ENCODE data around the gene MAPK6. TPM values are rescaled to one million over a fixed set of nuclear protein-coding genes. Genes with fewer than 3 reads are reported as not detected.

The MAPK6 gene
- polyA plus RNA-seq, 1 experiment: 74.3 TPM

DNA sequence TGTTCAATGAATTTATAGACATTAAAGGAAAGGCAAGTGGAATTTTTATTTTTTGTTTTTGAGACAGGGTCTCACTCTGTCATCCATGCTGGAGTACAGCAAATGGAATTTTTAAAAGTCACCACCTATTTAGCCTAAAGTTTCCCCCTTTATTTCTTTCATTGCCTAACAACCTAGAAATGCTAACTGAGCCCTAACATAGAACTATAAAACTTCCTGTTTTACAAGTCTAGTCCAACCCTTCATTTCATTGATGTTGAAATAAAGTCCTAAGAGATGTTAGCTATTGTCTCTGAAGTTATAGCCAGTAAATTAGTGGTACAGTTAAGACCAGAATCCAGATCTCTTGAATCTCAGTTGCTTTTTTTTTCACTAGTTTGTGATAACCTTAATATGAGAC is 39.0 kb downstream of the MAPK6 start:
- TF ChIP-seq, protein P1, sequence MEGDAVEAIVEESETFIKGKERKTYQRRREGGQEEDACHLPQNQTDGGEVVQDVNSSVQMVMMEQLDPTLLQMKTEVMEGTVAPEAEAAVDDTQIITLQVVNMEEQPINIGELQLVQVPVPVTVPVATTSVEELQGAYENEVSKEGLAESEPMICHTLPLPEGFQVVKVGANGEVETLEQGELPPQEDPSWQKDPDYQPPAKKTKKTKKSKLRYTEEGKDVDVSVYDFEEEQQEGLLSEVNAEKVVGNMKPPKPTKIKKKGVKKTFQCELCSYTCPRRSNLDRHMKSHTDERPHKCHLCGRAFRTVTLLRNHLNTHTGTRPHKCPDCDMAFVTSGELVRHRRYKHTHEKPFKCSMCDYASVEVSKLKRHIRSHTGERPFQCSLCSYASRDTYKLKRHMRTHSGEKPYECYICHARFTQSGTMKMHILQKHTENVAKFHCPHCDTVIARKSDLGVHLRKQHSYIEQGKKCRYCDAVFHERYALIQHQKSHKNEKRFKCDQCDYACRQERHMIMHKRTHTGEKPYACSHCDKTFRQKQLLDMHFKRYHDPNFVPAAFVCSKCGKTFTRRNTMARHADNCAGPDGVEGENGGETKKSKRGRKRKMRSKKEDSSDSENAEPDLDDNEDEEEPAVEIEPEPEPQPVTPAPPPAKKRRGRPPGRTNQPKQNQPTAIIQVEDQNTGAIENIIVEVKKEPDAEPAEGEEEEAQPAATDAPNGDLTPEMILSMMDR (IDR thresholded peaks at IDR 0.05; ENCODE audit: low read depth, low read length): no peak
- Histone ChIP-seq H3K4me3 (ENCODE audit: low read depth, low read length) (no peak overlapping the region), H3K9me3 (ENCODE audit: control insufficient read depth, insufficient read depth, low read length) (no peaks in the 10 kb centered on the region), H3K27ac (ENCODE audit: low read depth, low read length) (no peak overlapping the region), H3K27me3 (ENCODE audit: control insufficient read depth, insufficient read depth, low read length) (no peaks in the 10 kb centered on the region)
- no peak for DNase-seq (ENCODE audit: low read depth, low spot score)
- ChIA-PET CTCF (no interaction called here), POLR2A (no interaction called here)

DNA sequence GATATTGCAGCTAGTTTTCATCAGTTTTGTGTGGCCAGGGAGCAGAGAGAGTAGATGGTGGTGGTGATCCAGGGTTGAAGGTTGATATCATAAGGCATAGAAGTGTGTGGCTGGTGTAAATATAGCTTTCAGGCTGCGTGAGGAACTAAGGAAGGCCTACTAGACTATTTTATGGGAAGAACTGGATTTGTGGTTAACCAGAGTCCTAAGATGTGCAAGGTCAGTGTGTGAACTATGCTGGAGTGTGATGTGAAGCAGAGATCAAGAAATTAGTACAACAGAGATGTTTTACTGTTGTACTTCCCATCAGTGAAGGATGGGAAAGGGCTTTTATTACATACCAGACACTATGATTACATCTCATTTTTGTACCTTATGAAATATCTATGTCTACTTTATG is 41.5 kb downstream of the MAPK6 start:
- H3K4me3 ChIP-seq (ENCODE audit: low read depth, low read length): no peak overlapping the region
- ChIA-PET POLR2A (no interaction called here), CTCF (interaction anchor here (0.6 kb wide), 1 partner anchor 13 kb away, joined by 4 read pairs; no protein-coding TSS in a partner anchor)
- TF ChIP-seq, protein P1 (IDR thresholded peaks at IDR 0.05; ENCODE audit: low read depth, low read length): no peak
- H3K27ac ChIP-seq (ENCODE audit: low read depth, low read length): no peak overlapping the region
- H3K9me3 ChIP-seq (ENCODE audit: control insufficient read depth, insufficient read depth, low read length): no peaks in the 10 kb centered on the region
- no peak for DNase-seq (ENCODE audit: low read depth, low spot score)
- H3K27me3 ChIP-seq (ENCODE audit: control insufficient read depth, insufficient read depth, low read length): no peaks in the 10 kb centered on the region

DNA sequence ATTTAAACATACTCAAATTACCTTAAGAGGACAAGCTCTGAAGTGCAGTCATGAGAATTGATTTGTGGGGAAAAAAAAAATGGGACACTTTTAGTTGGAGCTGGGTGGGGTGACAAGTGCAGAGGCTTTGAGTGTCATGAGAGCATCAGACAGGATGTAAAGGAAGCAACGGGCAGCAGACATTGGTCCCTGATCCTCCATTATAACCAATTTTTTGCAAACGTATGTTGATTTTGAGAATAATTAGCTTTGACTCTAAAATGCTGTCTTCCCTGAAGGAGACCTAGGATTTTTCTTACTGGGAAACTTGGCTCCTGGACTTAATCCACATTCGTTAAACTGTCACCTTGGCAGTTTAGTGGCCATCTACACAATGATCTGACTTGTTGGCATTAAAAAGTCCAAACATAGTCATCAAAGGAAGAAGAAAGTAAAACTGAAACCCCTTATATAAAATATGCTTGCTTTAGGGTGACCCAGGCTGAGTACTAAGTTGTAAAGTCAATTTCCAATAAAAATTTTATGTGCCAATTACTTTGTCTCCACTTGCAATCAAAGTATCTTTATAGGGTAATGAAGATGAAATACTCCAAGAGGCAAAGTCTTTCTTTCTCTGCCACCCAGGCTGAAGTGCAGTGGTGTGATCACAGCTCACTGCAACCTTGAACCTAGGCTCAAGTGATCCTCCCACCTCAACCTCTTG is 48.0 kb downstream of the MAPK6 start:
- DNase-seq (ENCODE audit: low read depth, low spot score): no peak
- ChIA-PET POLR2A (interaction anchor here (1.0 kb wide), 1 partner anchor 10 kb away, joined by 3 read pairs; no protein-coding TSS in a partner anchor), CTCF (interaction anchor here (5.7 kb wide), 1 partner anchor 12 kb away, joined by 50 read pairs; no protein-coding TSS in a partner anchor)
- Histone ChIP-seq H3K27ac (ENCODE audit: low read depth, low read length) (no peak overlapping the region), H3K9me3 (ENCODE audit: control insufficient read depth, insufficient read depth, low read length) (no peaks in the 10 kb centered on the region), H3K27me3 (ENCODE audit: control insufficient read depth, insufficient read depth, low read length) (no peaks in the 10 kb centered on the region), H3K4me3 (ENCODE audit: low read depth, low read length) (no peak overlapping the region)
- TF ChIP-seq, protein P1 (IDR thresholded peaks at IDR 0.05; ENCODE audit: low read depth, low read length): no peak

DNA sequence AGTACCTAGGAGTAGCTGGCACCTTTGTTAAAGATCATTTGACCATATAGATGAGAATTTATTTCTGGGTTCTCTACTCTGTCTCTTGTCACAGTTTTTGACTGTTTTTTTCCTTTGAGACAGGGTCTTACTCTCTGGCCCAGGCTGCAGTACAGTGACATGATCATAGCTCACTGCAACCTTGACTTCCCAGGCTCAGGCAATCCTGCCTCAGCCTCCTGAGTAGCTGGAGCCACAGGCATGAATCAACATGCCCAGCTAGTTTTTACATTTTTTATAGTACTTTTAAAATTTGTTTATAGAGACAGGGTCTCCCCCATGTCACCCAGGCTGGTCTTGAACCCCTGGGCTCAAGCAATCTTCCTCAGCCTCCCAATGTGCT is 48.5 kb downstream of the MAPK6 start:
- no peaks in the 10 kb centered on the region for H3K27me3 ChIP-seq (ENCODE audit: control insufficient read depth, insufficient read depth, low read length)
- no peaks in the 10 kb centered on the region for H3K9me3 ChIP-seq (ENCODE audit: control insufficient read depth, insufficient read depth, low read length)
- H3K27ac ChIP-seq (ENCODE audit: low read depth, low read length): no peak overlapping the region
- ChIA-PET POLR2A (interaction anchor here (0.5 to 1.0 kb wide), 2 partner anchors 10 to 13 kb away, joined by 3 read pairs; no protein-coding TSS in a partner anchor), CTCF (interaction anchor here (5.7 kb wide), 1 partner anchor 12 kb away, joined by 50 read pairs; no protein-coding TSS in a partner anchor)
- no peak for DNase-seq (ENCODE audit: low read depth, low spot score)
- TF ChIP-seq, protein P1 (IDR thresholded peaks at IDR 0.05; ENCODE audit: low read depth, low read length): no peak
- H3K4me3 ChIP-seq (ENCODE audit: low read depth, low read length): no peak overlapping the region

DNA sequence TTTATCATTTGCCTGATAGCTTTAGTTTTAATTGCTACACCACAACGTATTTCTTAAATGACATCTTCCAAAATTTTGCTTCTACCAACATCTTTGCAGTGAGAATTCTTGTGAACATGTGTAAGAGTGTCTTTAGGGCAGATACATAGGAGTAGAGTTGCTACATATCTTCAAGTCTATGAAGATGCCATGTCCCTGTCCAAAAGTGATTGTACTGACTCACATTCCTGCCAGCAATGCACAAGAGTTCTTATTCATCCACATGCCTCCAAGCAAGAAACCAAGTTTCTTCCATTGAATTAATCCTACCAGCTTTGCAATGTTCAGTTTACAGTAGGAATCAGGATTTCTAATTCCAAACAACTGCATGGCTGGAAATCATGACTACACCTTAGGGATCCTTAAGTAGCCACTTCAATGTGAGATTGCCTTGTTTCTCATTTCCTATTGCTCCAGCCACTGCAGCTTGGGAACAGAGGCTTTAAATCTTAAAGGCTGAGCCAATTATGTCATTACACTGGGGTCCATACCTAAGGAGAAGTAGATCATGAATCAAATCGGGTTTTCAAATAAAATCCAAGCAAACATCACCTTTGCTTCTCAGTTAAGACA is 49.1 kb downstream of the MAPK6 start:
- no peaks in the 10 kb centered on the region for H3K27me3 ChIP-seq (ENCODE audit: control insufficient read depth, insufficient read depth, low read length)
- H3K9me3 ChIP-seq (ENCODE audit: control insufficient read depth, insufficient read depth, low read length): no peaks in the 10 kb centered on the region
- POLR2A ChIA-PET: interaction anchor here (0.5 to 1.0 kb wide), 3 partner anchors 9 to 14 kb away, joined by 3 read pairs; no protein-coding TSS in a partner anchor
- CTCF ChIA-PET: interaction anchor here (5.7 kb wide), 1 partner anchor 11 kb away, joined by 50 read pairs; no protein-coding TSS in a partner anchor
- DNase-seq (ENCODE audit: low read depth, low spot score): no peak
- H3K27ac ChIP-seq (ENCODE audit: low read depth, low read length): no peak overlapping the region
- TF ChIP-seq, protein P1 (IDR thresholded peaks at IDR 0.05; ENCODE audit: low read depth, low read length): no peak
- no peak overlapping the region for H3K4me3 ChIP-seq (ENCODE audit: low read depth, low read length)

Data from AG04450 (cell line).